ENCODE results near the gene AEN.
A peak's percentile ranks its signal among the peaks of the same experiment; 100 is the strongest.

AEN gene

GRCh38 chr15:88658972-88659931 is 38.1 kb downstream of the AEN start:
- TF ChIP-seq, protein P1, sequence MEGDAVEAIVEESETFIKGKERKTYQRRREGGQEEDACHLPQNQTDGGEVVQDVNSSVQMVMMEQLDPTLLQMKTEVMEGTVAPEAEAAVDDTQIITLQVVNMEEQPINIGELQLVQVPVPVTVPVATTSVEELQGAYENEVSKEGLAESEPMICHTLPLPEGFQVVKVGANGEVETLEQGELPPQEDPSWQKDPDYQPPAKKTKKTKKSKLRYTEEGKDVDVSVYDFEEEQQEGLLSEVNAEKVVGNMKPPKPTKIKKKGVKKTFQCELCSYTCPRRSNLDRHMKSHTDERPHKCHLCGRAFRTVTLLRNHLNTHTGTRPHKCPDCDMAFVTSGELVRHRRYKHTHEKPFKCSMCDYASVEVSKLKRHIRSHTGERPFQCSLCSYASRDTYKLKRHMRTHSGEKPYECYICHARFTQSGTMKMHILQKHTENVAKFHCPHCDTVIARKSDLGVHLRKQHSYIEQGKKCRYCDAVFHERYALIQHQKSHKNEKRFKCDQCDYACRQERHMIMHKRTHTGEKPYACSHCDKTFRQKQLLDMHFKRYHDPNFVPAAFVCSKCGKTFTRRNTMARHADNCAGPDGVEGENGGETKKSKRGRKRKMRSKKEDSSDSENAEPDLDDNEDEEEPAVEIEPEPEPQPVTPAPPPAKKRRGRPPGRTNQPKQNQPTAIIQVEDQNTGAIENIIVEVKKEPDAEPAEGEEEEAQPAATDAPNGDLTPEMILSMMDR (IDR thresholded peaks at IDR 0.05; ENCODE audit: insufficient read depth, low read depth, low read length, missing control alignments), result no peak
- no peak for DNase-seq (ENCODE audit: low read depth)
- no peak overlapping the region for H3K4me3 ChIP-seq (ENCODE audit: low read depth, low read length)

DNA sequence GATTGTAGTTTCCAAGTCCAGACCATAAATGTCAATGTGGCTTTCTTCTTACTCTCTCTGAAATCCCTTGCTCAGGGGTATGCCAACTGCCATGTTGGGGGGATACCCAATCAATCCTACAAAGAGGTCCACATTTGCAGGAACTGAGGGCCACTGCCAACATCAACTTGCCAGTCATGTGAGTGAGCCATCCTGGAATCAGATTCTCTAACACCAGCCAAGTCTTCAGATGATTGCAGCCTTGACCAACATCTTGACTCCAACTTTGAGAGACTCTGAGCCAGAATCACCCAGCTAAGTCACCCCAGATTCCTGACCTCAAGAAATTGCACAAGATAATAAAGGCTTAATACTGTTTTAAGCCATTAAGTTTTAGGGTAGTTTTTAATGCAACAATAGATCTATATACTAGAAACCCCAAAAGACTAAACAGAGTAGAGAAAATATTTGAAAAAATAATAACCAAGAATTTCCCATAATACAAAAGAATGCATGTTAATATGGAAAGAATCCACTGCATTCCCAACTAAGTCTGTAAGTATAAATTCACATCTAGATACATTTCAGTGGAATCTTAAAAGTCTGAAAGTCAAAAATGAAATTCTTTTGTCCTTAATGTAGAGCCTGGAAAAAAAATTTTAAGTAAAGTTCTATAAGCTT is 40.0 kb downstream of the AEN start:
- DNase-seq (ENCODE audit: low read depth), result no peak
- TF ChIP-seq, protein P1 (IDR thresholded peaks at IDR 0.05; ENCODE audit: insufficient read depth, low read depth, low read length, missing control alignments), result no peak
- no peak overlapping the region for H3K4me3 ChIP-seq (ENCODE audit: low read depth, low read length)

- TF ChIP-seq, protein P1 (IDR thresholded peaks at IDR 0.05; ENCODE audit: insufficient read depth, low read depth, low read length, missing control alignments), result no peak
- no peak overlapping the region for H3K4me3 ChIP-seq (ENCODE audit: low read depth, low read length)
- no peak for DNase-seq (ENCODE audit: low read depth)
Observed at GRCh38 chr15:88661761-88662556, 40.8 kb downstream of the AEN start.

GRCh38 chr15:88663141-88663621 is 42.0 kb downstream of the AEN start:
- TF ChIP-seq, protein P1 (IDR thresholded peaks at IDR 0.05; ENCODE audit: insufficient read depth, low read depth, low read length, missing control alignments), result no peak
- H3K4me3 ChIP-seq (ENCODE audit: low read depth, low read length), result no peak overlapping the region
- DNase-seq (ENCODE audit: low read depth), result no peak

- peak; percentile 58 for DNase-seq (ENCODE audit: low read depth)
- H3K4me3 ChIP-seq (ENCODE audit: low read depth, low read length), result no peak overlapping the region
- TF ChIP-seq, protein P1 (IDR thresholded peaks at IDR 0.05; ENCODE audit: insufficient read depth, low read depth, low read length, missing control alignments), result peak; percentile 42
Observed at GRCh38 chr15:88664151-88664778, 43.1 kb downstream of the AEN start.

GRCh38 chr15:88674661-88675060 is 53.5 kb downstream of the AEN start:
- DNase-seq (ENCODE audit: low read depth), result no peak
- H3K4me3 ChIP-seq (ENCODE audit: low read depth, low read length), result no peak overlapping the region
- TF ChIP-seq, protein P1 (IDR thresholded peaks at IDR 0.05; ENCODE audit: insufficient read depth, low read depth, low read length, missing control alignments), result no peak
